Fibroblast of mammary gland (primary cell): Measurements from ENCODE around the gene STXBP6.

ENCODE experiments used
- DNase-seq: peaks from one replicate; pipeline ENCODE4 v3.0.0-alpha.2; 2010; ENCODE audit warnings: low read depth
- H3K4me3 ChIP-seq: 2 replicates; pipeline ENCODE4 v1.5.1; 2011; ENCODE audit warnings: low read depth, mild to moderate bottlenecking, low read length, moderate library complexity; ENCODE audit not compliant: control insufficient read depth
- TF ChIP-seq, protein P1 (sequence below): conservative IDR thresholded peaks from 2 replicates; pipeline ENCODE4 v1.5.1; 2011; ENCODE audit warnings: low read depth, low read length, inconsistent platforms; ENCODE audit not compliant: control insufficient read depth, insufficient read depth

The STXBP6 gene

DNA sequence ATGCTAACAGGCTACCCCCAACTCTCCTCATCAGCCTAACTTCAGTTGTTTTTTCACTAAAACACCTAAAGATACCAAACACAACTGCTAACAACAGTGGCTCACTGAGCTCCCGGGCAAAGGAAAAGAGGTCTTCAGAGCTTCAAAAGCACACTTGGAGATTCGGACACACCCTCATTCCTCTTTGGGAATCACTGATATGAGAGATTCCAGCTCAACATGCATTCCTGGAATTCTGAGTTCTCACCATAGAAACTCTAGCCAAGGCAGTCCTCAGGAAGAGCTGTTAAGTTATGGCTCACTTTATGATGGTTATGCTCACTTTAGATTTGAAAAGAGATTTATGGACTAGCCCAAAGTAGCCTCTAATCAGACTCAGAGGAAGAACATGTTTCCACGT is 40.1 kb downstream of the STXBP6 start:
- DNase-seq = no peak
- TF ChIP-seq, protein P1, sequence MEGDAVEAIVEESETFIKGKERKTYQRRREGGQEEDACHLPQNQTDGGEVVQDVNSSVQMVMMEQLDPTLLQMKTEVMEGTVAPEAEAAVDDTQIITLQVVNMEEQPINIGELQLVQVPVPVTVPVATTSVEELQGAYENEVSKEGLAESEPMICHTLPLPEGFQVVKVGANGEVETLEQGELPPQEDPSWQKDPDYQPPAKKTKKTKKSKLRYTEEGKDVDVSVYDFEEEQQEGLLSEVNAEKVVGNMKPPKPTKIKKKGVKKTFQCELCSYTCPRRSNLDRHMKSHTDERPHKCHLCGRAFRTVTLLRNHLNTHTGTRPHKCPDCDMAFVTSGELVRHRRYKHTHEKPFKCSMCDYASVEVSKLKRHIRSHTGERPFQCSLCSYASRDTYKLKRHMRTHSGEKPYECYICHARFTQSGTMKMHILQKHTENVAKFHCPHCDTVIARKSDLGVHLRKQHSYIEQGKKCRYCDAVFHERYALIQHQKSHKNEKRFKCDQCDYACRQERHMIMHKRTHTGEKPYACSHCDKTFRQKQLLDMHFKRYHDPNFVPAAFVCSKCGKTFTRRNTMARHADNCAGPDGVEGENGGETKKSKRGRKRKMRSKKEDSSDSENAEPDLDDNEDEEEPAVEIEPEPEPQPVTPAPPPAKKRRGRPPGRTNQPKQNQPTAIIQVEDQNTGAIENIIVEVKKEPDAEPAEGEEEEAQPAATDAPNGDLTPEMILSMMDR = no peak
- H3K4me3 ChIP-seq = no peak overlapping the region

DNA sequence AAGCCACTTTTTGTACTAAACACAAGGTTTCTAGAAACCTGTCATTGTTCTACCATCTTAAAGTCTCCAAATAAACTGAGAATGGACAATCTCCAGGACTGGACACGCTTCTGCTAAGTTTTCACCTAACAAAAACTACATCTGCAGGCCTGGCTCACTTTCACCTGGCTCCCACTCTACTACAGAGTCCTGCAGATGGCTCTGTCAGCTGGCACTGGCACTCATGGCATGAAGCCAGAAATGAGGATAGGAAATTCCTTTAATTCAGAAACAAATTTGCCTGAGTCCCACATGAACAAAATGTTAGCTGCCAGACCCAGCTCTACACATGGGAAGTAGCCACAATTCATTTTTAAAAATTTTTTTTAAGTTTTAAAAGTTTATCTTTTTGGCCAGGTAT is 42.1 kb downstream of the STXBP6 start:
- no peak overlapping the region for H3K4me3 ChIP-seq
- TF ChIP-seq, protein P1 = no peak
- no peak for DNase-seq

DNA sequence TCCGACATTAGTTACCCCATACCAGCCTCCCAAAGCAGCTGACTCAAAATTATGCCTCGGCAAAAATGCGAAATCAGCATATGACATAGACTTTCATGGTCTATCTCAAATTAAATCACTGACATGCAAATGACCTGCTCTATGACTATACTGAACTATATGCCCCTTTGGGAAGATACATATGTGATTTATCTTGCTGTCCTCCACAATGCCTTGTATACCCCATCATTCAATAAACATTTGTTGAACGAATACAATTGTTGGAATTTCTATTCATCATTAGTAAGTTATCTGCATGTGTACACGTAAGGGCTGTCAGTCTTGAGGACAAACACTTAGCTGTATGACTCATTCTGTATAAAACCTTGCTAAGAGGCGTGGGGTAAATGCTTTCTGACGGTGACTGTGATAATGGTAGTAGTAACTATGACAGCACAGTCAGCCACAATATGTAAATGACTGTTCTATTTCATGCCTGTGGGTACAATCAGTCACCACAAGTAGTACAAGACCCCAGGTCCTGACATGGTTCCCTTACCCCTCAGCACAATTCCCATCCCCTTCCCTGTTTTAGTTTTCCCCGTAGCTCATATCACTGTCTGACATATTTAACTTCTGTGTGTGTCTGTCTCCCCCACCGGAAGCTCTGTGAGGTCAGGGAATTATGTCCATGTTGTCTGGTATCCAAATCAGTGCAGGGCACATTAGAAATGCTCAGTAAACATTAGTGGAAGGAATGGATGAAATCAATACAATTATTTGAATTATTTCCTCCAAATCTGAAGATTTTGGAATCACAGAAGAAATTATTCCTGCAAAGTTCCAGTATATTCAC is 42.8 kb downstream of the STXBP6 start:
- peak; percentile 90 for DNase-seq
- H3K4me3 ChIP-seq = no peak overlapping the region

GRCh38 chr14:25006031-25006430 is 43.9 kb downstream of the STXBP6 start:
- TF ChIP-seq, protein P1 = no peak
- DNase-seq = no peak
- H3K4me3 ChIP-seq = no peak overlapping the region

More for the DNA sequence above, 42.8 kb downstream of the STXBP6 start:
- TF ChIP-seq, protein P1 = no peak

GRCh38 chr14:25004389-25004809 is 45.5 kb downstream of the STXBP6 start:
- no peak overlapping the region for H3K4me3 ChIP-seq
- TF ChIP-seq, protein P1 = no peak
- no peak for DNase-seq

DNA sequence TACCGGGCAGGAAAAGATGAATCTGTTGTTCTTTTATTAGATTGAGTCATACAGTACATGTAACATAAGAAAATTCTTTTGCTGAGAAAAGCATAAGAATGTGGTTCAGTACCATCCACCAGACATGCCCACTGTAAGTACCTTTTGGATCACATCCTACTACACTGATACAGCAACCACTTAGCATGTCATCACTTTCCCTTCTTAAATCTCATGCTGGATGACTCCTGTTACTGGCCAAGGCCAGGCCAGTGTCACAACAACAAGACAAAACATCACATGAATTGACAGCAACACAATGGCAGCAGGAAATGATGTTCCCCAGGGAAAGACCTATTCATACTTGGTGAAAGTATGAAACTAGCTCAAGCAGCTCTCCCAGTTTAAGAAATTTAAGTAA is 46.4 kb downstream of the STXBP6 start:
- TF ChIP-seq, protein P1 = no peak
- no peak overlapping the region for H3K4me3 ChIP-seq
- peak; percentile 54 for DNase-seq
